HepG2 (cell line): Measurements from ENCODE around the gene BASP1. TPM values are rescaled to one million over a fixed set of nuclear protein-coding genes. Genes with fewer than 3 reads are reported as not detected.

Source experiments
- ATAC-seq: fragments of 200-7000 bp; cut with Tn5 transposase; 3 replicates; pipeline ENCODE4 v1.9.1; 2020; ENCODE audit warnings: mild to moderate bottlenecking, moderate library complexity
- BruUV-seq: library from RNA; stranded (reverse); fragments of 400-500 nt; replicated peaks from 2 replicates; lab custom pipeline; 2021; lab: Mats Ljungman, UMichigan
- CTCF ChIA-PET: fragments of 300-600 bp; formaldehyde crosslinking; extraction: SDS; loops from one replicate; lab custom pipeline; 2021; ENCODE audit warnings: low total read pairs, inconsistent platforms, low intra/inter-chr PET ratio; lab: Yijun Ruan, JAX
- POLR2A ChIA-PET: fragments of 350-600 bp; sonication (Branson Sonifier 250); formaldehyde crosslinking; loops from one replicate; lab custom pipeline; 2020; ENCODE audit warnings: antibody characterized with exemption, inconsistent platforms; lab: Yijun Ruan, JAX
- DNase-seq: peaks from one replicate; pipeline ENCODE4 v3.0.0-alpha.2; 2015; ENCODE audit warnings: low spot score
- FAIRE-seq: peaks from 3 replicates; lab custom pipeline; 2011; peaks lifted over from hg19 to GRCh38; lab: Jason Lieb, UNC
- H2AFZ ChIP-seq: one replicate; pipeline ENCODE4 v1.6.1; 2011; ENCODE audit warnings: low read length, inconsistent platforms
- H3K27ac ChIP-seq: fragments of 300-600 bp; 3 replicates; pipeline ENCODE4 v1.8.0; 2011; ENCODE audit warnings: mixed run types, mild to moderate bottlenecking, mixed read lengths, low read length, inconsistent platforms; ENCODE audit not compliant: insufficient read depth; ENCODE audit errors: extremely low read length
- H3K27me3 ChIP-seq, 2 experiments: fragments of 200-600 bp in 1 of 2; 2 replicates in 1 of 2; 3 replicates in 1 of 2; pipeline versions ENCODE4 v1.6.0 to v1.8.0; 2011; ENCODE audit warnings: low read length in 2 of 2, mild to moderate bottlenecking in 2 of 2, moderate library complexity in 2 of 2, inconsistent platforms in 1 of 2; ENCODE audit not compliant: insufficient read depth in 2 of 2, control insufficient read depth in 1 of 2
- H3K36me3 ChIP-seq, 2 experiments: fragments of 200-600 bp in 1 of 2; replicated peaks in 1 of 2; 2 replicates in 1 of 2; 3 replicates in 1 of 2; pipeline versions ENCODE4 v1.5.1 to v1.8.0; 2011; ENCODE audit warnings: low read length in 2 of 2, inconsistent platforms in 1 of 2; ENCODE audit not compliant: insufficient read depth in 2 of 2, control insufficient read depth in 1 of 2
- H3K4me1 ChIP-seq: 2 replicates; pipeline ENCODE4 v1.5.1; 2012; ENCODE audit warnings: low read length, inconsistent platforms; ENCODE audit not compliant: insufficient read depth
- H3K4me2 ChIP-seq: 2 replicates; pipeline ENCODE4 v1.6.0; 2011; ENCODE audit warnings: low read depth, low read length, inconsistent platforms
- H3K4me3 ChIP-seq, 3 experiments: fragments of 200-600 bp in 1 of 3; sonication (generic), shearing (Covaris generic) in 1 of 3; replicated peaks in 1 of 3; 2 replicates each; pipeline ENCODE4 v1.5.1; 2011 to 2016; ENCODE audit warnings: low read length in 3 of 3, inconsistent platforms in 2 of 3, low read depth in 2 of 3, mild to moderate bottlenecking in 2 of 3, control low read depth in 1 of 3, mixed read lengths in 1 of 3; ENCODE audit not compliant: insufficient read depth in 1 of 3
- H3K79me2 ChIP-seq: one replicate; pipeline ENCODE4 v1.6.1; 2011; ENCODE audit warnings: low read length, inconsistent platforms; ENCODE audit not compliant: insufficient read depth
- H3K9ac ChIP-seq: 2 replicates; pipeline ENCODE4 v1.6.0; 2011; ENCODE audit warnings: mild to moderate bottlenecking, low read depth, low read length, inconsistent platforms; ENCODE audit not compliant: insufficient read depth
- H3K9me3 ChIP-seq: 2 replicates; pipeline ENCODE4 v1.5.1; 2012; ENCODE audit warnings: mild to moderate bottlenecking, low read length
- H4K20me1 ChIP-seq: 2 replicates; pipeline ENCODE4 v1.6.0; 2011; ENCODE audit warnings: inconsistent platforms, mild to moderate bottlenecking, low read length, moderate library complexity; ENCODE audit not compliant: insufficient read depth
- ATF1 ChIP-seq: IDR thresholded peaks from 2 replicates; pipeline ENCODE4 v1.6.1; 2016; ENCODE audit warnings: mild to moderate bottlenecking, control low read depth
- EED ChIP-seq: sonication (generic); formaldehyde crosslinking; IDR thresholded peaks from 2 replicates; pipeline ENCODE4 v1.5.0; 2020; ENCODE audit warnings: mild to moderate bottlenecking, missing genetic modification reagents
- MBNL3 ChIP-seq: fragments of 250-450 bp; sonication (Bioruptor Pico); conservative IDR thresholded peaks from 2 replicates; pipeline ENCODE4 v1.8.0; 2022; ENCODE audit warnings: mild to moderate bottlenecking, inconsistent platforms
- MXD3 ChIP-seq: IDR thresholded peaks from 2 replicates; pipeline ENCODE4 v1.6.1; 2016; ENCODE audit warnings: mild to moderate bottlenecking, missing biosample characterization, missing genetic modification reagents
- NFE2L2 ChIP-seq: fragments of 150-350 bp; IDR thresholded peaks from 2 replicates; pipeline ENCODE4 v1.6.1; 2014; ENCODE audit warnings: low read length
- NR2F6 ChIP-seq, 2 experiments: IDR thresholded peaks; 2 replicates each; pipeline ENCODE4 v1.6.1; 2016; ENCODE audit warnings: antibody characterized with exemption in 1 of 2, mild to moderate bottlenecking in 1 of 2
- PLRG1 ChIP-seq: fragments of 450-650 bp; conservative IDR thresholded peaks from 2 replicates; pipeline ENCODE4 v1.6.1; 2016
- THAP9 ChIP-seq: sonication (generic); formaldehyde crosslinking; IDR thresholded peaks from 2 replicates; pipeline ENCODE4; 2020; ENCODE audit warnings: missing genetic modification reagents, mild to moderate bottlenecking, borderline replicate concordance
- YEATS4 ChIP-seq: sonication (generic); formaldehyde crosslinking; IDR thresholded peaks from 2 replicates; pipeline ENCODE4 v1.4.0; 2020; ENCODE audit warnings: missing genetic modification reagents, borderline replicate concordance
- ZNF430 ChIP-seq: sonication (generic); formaldehyde crosslinking; IDR thresholded peaks from 2 replicates; pipeline ENCODE4 v1.9.0; 2021; ENCODE audit warnings: mild to moderate bottlenecking, missing genetic modification reagents
- ZNF75D ChIP-seq: sonication (generic); formaldehyde crosslinking; IDR thresholded peaks from 2 replicates; pipeline ENCODE4 v1.8.1; 2023; ENCODE audit warnings: missing genetic modification reagents, mild to moderate bottlenecking, borderline replicate concordance
- whole genome bisulfite sequencing: methylation state at CpG from one replicate; pipeline ENCODE4 v1.1.6; 2017; ENCODE audit warnings: low lambda C conversion rate; 5-methylcytosine and 5-hydroxymethylcytosine counted together
- in situ Hi-C: cut with HindIII; loops from 2 replicates; pipeline ENCODE4 v1.10.0; 2017; ENCODE audit warnings: low pct_unique_long_range_greater_than_20kb; ENCODE audit not compliant: extremely low pct_ligation_motif_present
- intact Hi-C: fragments of 100-400 bp; cut with micrococcal nuclease; formaldehyde crosslinking; loops from one replicate; pipeline ENCODE4 v1.10.0; 2022; ENCODE audit not compliant: unreplicated experiment
- polyA plus RNA-seq, 8 experiments: library from polyadenylated mRNA; depleted of rRNA in 3 of 8; stranded (reverse) in 7 of 8; unstranded in 1 of 8; fragments of >200 nt; fragmentation: Illumina TruSeq in 4 of 8; extraction: Trizol in 4 of 8; gene quantifications; 2 replicates each; pipeline versions ENCODE4 v1.2.1 to v1.2.3, GENCODE V29; 2011 to 2016; ENCODE audit warnings: low read depth in 4 of 8, missing spikeins in 1 of 8, mixed read lengths in 1 of 8; ENCODE audit not compliant: insufficient read depth in 1 of 8
- total RNA-seq, 5 experiments: library from RNA; depleted of rRNA; stranded (reverse); fragments of >200 nt; fragmentation: Illumina TruSeq; extraction: Trizol; gene quantifications; 2 replicates each; pipeline ENCODE4 v1.2.3, GENCODE V29; 2016; ENCODE audit warnings: low read depth in 1 of 5
- TF ChIP-seq, protein P1 (sequence below): sonication (generic); formaldehyde crosslinking; IDR thresholded peaks from 2 replicates; pipeline ENCODE4 v1.4.0; 2020; ENCODE audit warnings: mild to moderate bottlenecking, missing genetic modification reagents

The BASP1 gene
- total and polyA plus RNA-seq, 2 of the 13 experiments (the other 11 are each of a cell fraction or from before 2014, with no cell fraction given), result 0.04 TPM; not detected in 1

DNA sequence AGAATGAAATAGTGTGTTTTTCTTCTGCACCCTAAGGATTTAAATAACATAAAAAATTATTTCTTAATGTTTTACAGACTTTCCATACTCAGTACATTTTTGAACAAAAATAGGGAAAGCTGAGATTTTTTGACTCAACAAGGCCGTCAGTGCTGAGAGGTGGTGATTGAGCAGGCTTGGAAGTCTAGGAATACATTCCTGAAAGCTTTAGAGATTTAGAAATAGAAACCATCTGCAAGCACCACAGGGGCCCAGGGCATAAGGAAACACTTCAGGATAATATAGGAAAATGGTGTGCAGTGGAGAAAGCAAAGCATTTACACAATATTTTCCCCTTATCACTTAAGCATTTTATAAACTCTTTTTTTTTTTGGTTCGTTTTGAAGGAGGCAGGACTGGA, 5.2 kb downstream of the BASP1 start (continued):
- TF ChIP-seq THAP9 (CRISPR knock-in tag) (no peak), MXD3 (CRISPR knock-in tag) (no peak), ZNF75D (CRISPR knock-in tag) (no peak), YEATS4 (CRISPR knock-in tag) (no peak), MBNL3 (CRISPR knock-in tag) (no peak), NR2F6 (IDR thresholded peaks at IDR 0.05) (no peak), NR2F6 (CRISPR knock-in tag; IDR thresholded peaks at IDR 0.05) (no peak), EED (CRISPR knock-in tag) (no peak), ATF1 (CRISPR knock-in tag) (no peak), ZNF430 (CRISPR knock-in tag) (no peak)
- TF ChIP-seq, all 625 proteins: peak for 0

DNA sequence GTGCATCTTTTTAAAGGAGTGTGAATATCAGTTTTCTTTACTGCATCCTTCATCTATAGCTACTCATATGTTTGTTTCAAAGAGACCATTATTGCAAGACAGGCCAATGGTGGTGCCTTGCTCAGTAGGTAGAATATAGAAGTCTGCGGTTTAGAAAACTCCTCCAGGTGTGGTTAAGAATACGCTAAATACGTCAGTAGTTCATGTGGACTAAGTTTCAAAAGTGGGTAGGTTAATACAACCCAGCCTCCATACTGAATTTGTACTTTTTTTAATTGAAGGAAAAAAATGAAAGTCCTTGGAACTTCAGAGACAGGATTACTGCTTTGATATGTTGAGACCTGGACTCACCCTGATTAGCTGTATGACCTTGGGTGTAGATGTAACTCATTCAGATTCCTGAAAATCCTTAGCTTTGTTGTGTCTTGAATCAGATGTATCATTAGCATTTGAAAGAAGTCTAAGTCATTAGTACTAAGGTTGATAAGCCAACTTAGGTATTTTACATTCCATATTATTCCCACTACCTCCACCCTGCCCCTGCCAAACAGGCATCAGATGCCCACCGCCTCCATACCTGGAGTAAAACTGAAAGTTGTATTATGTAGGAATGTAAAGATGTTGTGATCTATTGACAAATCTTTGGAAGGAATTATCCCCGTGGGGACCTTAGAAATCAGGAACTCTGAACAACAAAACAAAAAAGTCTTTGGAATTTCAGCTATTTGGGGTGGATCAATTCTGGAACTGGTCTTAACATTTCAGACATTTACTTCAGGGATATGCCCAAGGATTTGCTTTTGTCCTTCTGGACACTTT, 6.1 kb downstream of the BASP1 start:
- no peak overlapping the region for H3K27ac ChIP-seq
- H3K9ac ChIP-seq, result no peak overlapping the region
- in situ Hi-C loops (no loop called here), intact Hi-C loops (no loop called here)
- H3K4me1 ChIP-seq, result no peaks in the 10 kb centered on the region
- H3K4me2 ChIP-seq, result no peak overlapping the region
- ChIA-PET POLR2A (no interaction called here), CTCF (no interaction called here)
- WGBS, result 19% methylated on average over 5 of the region's 5 CpGs
- BruUV-seq, result no TSS peak
- no peaks in the 10 kb centered on the region for H3K27me3 ChIP-seq
- no peaks in the 10 kb centered on the region for H4K20me1 ChIP-seq
- DNase-seq, result no peak
- no peaks in the 10 kb centered on the region for H3K79me2 ChIP-seq
- H3K36me3 ChIP-seq, result no peaks in the 10 kb centered on the region
- no peak overlapping the region for H2AFZ ChIP-seq
- no peak for FAIRE-seq
- H3K9me3 ChIP-seq, result no peaks in the 10 kb centered on the region
- no peak for ATAC-seq
- H3K4me3 ChIP-seq, result no peak overlapping the region
- TF ChIP-seq NFE2L2 (no peak), PLRG1 (no peak)
- TF ChIP-seq, protein P1, sequence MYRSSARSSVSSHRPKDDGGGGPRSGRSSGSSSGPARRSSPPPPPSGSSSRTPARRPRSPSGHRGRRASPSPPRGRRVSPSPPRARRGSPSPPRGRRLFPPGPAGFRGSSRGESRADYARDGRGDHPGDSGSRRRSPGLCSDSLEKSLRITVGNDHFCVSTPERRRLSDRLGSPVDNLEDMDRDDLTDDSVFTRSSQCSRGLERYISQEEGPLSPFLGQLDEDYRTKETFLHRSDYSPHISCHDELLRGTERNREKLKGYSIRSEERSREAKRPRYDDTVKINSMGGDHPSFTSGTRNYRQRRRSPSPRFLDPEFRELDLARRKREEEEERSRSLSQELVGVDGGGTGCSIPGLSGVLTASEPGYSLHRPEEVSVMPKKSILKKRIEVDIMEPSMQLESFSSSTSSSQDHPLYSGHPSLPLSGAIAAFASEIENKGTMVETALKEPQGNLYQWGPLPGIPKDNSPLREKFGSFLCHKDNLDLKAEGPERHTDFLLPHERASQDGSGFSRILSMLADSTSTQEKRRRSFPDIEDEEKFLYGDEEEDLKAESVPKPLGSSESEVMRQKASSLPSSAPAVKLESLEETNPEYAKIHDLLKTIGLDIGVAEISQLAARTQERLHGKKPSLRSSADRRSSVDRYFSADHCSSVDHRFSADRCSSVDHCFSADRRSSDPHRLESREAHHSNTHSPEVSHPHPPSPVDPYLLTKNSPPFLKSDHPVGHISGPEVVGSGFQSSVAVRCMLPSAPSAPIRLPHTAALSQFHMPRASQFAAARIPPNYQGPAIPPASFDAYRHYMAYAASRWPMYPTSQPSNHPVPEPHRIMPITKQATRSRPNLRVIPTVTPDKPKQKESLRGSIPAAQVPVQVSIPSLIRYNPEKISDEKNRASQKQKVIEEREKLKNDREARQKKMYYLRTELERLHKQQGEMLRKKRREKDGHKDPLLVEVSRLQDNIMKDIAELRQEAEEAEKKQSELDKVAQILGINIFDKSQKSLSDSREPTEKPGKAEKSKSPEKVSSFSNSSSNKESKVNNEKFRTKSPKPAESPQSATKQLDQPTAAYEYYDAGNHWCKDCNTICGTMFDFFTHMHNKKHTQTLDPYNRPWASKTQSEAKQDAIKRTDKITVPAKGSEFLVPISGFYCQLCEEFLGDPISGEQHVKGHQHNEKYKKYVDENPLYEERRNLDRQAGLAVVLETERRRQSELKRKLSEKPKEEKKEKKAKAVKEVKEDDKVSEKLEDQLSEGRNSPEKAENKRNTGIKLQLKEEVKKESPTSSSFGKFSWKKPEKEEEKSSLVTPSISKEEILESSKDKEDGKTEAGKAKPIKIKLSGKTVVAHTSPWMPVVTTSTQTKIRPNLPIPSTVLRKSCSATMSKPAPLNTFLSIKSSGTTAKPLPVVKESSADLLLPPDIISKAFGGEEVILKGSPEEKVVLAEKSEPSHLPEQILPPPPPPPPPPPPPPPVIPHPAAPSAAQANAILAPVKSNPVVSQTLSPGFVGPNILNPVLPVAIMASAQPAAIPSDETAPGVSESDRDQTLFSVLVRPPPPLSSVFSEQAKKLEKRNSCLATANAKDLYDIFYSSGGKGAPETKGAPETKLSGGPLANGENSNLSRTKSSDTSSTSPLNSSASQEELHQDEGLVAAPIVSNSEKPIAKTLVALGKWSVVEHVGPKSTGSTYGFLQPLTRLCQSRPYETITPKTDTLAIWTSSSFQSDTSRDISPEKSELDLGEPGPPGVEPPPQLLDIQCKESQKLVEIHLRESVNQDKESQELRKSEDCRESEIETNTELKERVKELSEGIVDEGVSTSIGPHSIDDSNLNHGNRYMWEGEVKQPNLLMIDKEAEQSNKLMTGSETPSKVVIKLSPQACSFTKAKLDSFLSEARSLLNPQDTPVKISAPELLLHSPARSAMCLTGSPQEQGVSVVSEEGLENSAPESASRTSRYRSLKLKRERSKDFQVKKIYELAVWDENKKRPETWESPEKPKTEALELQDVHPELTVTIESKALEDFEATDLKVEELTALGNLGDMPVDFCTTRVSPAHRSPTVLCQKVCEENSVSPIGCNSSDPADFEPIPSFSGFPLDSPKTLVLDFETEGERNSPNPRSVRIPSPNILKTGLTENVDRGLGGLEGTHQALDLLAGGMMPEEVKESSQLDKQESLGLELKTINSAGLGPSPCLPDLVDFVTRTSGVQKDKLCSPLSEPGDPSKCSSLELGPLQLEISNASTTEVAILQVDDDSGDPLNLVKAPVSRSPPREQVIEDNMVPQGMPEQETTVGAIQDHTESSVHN (CRISPR knock-in tag), result no peak
